ENCODE measurements around the gene SLC12A6.
"Not testable (repeated sequence)": the region's sequence is repeated elsewhere in the genome, so short reads cannot be mapped to it uniquely, and the experiment has no call there.

DNA sequence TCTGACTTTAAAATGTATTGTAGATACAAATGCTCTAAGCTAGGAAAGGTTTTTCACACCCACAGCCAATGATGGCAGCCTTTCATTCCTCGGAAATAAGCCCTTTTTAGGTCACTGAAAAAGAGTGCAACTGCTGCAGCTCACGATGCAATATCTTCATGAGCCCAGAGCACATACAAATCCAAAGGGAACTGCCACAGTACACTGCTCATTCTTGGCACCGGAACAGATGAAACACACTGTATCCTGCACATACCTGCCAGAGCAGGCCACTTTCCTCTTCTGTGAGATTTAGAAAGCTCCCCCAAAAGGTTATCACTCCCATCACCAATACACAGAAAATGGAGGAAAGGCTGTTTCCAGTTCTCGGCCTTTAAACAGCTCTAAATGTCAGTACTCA, 42.9 kb upstream of the SLC12A6 start:
- not testable (repeated sequence) for TF ChIP-seq YY1, ZBTB21 (tag by site-specific recombination; IDR thresholded peaks at IDR 0.05)
- TF ChIP-seq, protein P1, sequence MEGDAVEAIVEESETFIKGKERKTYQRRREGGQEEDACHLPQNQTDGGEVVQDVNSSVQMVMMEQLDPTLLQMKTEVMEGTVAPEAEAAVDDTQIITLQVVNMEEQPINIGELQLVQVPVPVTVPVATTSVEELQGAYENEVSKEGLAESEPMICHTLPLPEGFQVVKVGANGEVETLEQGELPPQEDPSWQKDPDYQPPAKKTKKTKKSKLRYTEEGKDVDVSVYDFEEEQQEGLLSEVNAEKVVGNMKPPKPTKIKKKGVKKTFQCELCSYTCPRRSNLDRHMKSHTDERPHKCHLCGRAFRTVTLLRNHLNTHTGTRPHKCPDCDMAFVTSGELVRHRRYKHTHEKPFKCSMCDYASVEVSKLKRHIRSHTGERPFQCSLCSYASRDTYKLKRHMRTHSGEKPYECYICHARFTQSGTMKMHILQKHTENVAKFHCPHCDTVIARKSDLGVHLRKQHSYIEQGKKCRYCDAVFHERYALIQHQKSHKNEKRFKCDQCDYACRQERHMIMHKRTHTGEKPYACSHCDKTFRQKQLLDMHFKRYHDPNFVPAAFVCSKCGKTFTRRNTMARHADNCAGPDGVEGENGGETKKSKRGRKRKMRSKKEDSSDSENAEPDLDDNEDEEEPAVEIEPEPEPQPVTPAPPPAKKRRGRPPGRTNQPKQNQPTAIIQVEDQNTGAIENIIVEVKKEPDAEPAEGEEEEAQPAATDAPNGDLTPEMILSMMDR (tag by site-specific recombination; IDR thresholded peaks at IDR 0.05): not testable (repeated sequence)
- TF ChIP-seq, protein P2, sequence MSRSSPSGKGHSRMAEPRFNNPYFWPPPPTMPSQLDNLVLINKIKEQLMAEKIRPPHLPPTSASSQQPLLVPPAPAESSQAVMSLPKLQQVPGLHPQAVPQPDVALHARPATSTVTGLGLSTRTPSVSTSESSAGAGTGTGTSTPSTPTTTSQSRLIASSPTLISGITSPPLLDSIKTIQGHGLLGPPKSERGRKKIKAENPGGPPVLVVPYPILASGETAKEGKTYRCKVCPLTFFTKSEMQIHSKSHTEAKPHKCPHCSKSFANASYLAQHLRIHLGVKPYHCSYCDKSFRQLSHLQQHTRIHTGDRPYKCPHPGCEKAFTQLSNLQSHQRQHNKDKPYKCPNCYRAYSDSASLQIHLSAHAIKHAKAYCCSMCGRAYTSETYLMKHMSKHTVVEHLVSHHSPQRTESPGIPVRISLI (tag by site-specific recombination; IDR thresholded peaks at IDR 0.05): not testable (repeated sequence)
- TF ChIP-seq, protein P3, sequence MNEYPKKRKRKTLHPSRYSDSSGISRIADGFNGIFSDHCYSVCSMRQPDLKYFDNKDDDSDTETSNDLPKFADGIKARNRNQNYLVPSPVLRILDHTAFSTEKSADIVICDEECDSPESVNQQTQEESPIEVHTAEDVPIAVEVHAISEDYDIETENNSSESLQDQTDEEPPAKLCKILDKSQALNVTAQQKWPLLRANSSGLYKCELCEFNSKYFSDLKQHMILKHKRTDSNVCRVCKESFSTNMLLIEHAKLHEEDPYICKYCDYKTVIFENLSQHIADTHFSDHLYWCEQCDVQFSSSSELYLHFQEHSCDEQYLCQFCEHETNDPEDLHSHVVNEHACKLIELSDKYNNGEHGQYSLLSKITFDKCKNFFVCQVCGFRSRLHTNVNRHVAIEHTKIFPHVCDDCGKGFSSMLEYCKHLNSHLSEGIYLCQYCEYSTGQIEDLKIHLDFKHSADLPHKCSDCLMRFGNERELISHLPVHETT (tag by site-specific recombination; IDR thresholded peaks at IDR 0.05): not testable (repeated sequence)
